ENCODE results near the gene AK2.
A peak's percentile ranks its signal among the peaks of the same experiment; 100 is the strongest.
"Not testable (repeated sequence)": the region's sequence is repeated elsewhere in the genome, so short reads cannot be mapped to it uniquely, and the experiment has no call there.

AK2 gene

DNA sequence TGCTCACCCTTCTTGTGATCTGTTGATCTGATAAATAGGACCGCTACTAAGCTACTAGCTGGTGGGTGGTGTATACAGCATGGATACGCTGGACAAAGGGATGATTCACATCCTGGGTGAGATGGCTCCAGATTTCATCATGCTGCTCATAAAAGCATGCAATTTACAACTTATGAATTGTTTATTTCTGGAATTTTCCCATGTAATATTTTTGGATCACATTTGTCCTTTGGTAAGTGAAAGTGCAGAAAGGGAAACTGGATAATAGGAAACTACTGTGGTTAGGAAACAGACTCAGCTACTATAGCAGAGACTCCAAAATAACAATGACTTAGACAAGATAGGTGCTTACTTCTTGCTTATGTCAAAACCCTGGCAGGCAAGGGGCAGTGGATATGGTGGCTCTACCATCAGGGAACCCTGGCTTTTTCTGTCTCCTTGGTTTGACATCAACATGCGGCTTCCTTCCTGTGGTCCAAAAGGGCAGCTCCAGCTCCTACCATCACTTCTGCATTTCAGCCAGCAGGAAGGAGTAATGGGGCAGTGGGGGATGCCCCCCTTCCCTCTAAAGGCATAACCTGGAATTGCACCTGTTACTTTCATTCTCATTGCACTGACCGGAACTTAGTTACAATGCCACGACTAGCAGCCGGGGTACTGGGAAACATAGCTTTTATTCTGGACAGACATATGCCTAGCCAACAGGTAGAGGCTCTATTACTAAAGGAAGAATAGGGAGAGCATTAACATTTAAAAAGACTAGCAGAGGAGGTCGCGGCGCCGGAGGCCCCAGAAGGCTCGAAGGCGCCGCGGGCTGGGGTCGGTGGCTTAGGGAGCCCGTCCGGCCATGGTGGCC, 13.8 kb upstream of the AK2 start:
- in situ Hi-C loops (cut with HindIII; ENCODE audit: low sequenced_read_pairs): no loop called here
- peak; percentile 79 for DNase-seq (ENCODE audit: low read depth, low spot score)
- H3K4me3 ChIP-seq (ENCODE audit: low read depth, low read length): no peak overlapping the region
- TF ChIP-seq, protein P1, sequence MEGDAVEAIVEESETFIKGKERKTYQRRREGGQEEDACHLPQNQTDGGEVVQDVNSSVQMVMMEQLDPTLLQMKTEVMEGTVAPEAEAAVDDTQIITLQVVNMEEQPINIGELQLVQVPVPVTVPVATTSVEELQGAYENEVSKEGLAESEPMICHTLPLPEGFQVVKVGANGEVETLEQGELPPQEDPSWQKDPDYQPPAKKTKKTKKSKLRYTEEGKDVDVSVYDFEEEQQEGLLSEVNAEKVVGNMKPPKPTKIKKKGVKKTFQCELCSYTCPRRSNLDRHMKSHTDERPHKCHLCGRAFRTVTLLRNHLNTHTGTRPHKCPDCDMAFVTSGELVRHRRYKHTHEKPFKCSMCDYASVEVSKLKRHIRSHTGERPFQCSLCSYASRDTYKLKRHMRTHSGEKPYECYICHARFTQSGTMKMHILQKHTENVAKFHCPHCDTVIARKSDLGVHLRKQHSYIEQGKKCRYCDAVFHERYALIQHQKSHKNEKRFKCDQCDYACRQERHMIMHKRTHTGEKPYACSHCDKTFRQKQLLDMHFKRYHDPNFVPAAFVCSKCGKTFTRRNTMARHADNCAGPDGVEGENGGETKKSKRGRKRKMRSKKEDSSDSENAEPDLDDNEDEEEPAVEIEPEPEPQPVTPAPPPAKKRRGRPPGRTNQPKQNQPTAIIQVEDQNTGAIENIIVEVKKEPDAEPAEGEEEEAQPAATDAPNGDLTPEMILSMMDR (IDR thresholded peaks at IDR 0.05; ENCODE audit: low read depth, low read length): peak; percentile 15

DNA sequence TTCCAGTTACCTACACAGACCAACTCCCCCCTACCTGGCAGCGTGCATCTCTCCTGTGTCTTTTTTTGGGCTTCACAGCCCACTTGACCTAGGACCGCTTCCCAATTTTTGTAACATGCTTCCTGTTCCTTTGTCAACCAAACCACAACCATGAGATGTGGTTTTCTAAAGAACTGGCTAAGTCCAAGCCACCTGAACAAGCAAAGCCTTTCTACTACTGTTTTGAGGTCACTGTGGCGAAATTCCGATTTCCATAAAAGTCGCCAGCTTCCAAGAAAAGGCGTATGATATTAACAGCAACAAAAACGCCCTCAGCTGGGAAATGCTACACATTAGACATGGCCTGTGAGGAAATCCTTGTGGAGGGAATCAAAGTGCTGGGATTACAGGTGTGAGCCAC, 12.7 kb upstream of the AK2 start:
- in situ Hi-C loops (cut with HindIII; ENCODE audit: low sequenced_read_pairs): no loop called here
- peak; percentile 30 for DNase-seq (ENCODE audit: low read depth, low spot score)
- TF ChIP-seq, protein P1 (IDR thresholded peaks at IDR 0.05; ENCODE audit: low read depth, low read length): no peak
- no peak overlapping the region for H3K4me3 ChIP-seq (ENCODE audit: low read depth, low read length)

DNA sequence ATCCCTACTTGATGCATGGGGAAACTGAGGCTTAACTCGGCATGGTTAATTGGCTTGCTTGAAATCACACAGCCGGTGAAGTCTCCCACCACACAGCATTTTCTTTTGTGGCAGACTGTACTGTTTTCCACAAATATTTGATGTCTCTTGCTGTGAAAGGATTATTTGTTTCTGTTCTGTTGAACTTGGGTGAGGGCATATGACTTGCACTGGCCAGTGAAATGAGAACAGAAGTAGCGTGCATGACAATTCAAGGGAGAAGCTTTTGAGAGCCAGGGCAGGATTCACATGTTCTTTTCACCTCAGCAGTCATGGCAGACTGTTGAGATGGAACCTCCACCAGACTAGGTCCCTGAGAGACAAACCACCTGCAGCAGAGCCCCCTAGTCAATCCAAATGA, 11.7 kb upstream of the AK2 start:
- in situ Hi-C loops (cut with HindIII; ENCODE audit: low sequenced_read_pairs): no loop called here
- no peak for DNase-seq (ENCODE audit: low read depth, low spot score)

DNA sequence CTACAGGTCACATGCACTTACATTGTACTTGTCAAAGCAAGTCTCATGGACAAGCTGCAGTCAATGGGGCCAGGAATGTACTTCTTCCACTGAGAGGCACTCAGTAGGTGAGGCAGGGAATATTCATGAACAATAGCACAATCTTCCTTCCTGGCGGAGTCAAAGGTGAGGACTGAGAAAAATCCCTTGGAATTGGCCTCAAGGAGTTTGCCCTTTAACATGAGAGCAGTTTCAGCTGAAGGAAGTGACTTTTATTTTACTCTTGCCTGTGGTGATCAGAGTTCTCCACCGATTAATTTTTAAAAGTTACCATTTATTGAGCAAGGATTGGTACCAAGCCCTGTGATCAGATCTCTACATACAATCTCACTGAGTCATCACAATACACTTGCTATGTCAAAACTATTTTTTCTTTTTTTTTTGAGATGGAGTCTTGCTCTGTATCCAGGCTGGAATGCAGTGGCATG, 11.2 kb upstream of the AK2 start:
- H3K4me3 ChIP-seq (ENCODE audit: low read depth, low read length): no peak overlapping the region
- TF ChIP-seq, protein P1 (IDR thresholded peaks at IDR 0.05; ENCODE audit: low read depth, low read length): no peak
- DNase-seq (ENCODE audit: low read depth, low spot score): no peak
- in situ Hi-C loops (cut with HindIII; ENCODE audit: low sequenced_read_pairs): no loop called here

More for the DNA sequence above, 11.7 kb upstream of the AK2 start:
- TF ChIP-seq, protein P1 (IDR thresholded peaks at IDR 0.05; ENCODE audit: low read depth, low read length): no peak
- no peak overlapping the region for H3K4me3 ChIP-seq (ENCODE audit: low read depth, low read length)

DNA sequence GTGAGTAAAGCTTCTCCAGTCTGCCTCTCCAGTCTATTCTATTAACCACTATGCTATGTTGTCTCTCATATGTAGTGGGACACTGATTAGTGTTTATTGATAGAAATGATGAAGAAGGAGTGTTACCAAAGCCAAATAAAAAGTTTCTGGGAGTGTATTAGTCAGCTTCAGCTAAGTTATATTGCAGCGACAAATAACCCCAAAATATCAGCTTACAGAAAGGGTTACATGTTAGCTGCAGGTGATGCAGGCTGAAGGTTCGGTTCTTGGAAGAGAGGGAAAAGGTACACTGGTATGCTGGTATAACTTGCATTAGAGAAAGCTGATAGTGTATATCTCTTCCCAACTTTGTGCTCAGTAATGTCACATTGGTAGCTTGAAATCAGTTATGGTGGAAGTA, 10.6 kb upstream of the AK2 start:
- H3K4me3 ChIP-seq (ENCODE audit: low read depth, low read length): no peak overlapping the region
- DNase-seq (ENCODE audit: low read depth, low spot score): no peak
- TF ChIP-seq, protein P1 (IDR thresholded peaks at IDR 0.05; ENCODE audit: low read depth, low read length): no peak
- in situ Hi-C loops (cut with HindIII; ENCODE audit: low sequenced_read_pairs): no loop called here

DNA sequence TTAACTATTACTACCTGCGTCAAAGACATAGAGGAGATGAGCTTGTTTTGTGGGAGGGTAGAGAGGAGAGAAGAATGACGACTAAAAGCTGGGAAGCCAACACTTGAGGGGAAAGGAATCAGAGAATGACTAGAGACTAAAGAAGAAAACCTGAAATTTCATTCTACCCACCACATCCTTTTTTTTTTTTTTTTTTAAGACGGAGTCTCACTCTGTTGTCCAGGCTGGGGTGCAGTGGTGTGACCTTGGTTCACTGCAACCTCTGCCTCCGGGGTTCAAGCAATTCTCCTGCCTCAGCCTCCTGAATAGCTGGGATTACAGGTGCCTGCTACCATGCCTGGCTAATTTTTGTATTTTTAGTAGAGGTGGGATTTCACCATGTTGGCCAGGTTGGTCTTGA, 9.6 kb upstream of the AK2 start:
- DNase-seq (ENCODE audit: low read depth, low spot score); H3K4me3 ChIP-seq (ENCODE audit: low read depth, low read length); in situ Hi-C loops (cut with HindIII; ENCODE audit: low sequenced_read_pairs): not testable (repeated sequence)

DNA sequence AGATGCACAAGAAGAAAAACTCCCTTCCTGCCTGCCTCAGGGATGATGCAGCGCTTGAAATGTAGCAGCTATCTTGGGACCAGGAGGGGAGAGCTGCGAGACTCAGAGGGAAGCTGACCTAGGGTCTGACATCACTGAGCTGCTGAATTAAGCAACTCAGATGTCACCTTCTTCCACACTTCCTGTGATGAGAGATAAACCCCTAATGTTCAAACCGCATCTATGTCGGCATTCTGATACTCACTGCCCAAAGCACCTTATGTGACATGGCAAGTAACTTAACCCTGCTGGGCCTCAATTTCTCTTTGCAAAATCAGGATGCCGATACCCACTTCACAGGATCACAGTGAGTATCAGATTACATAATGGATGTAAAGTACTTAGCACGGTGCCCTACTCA, 9.1 kb upstream of the AK2 start:
- in situ Hi-C loops (cut with HindIII; ENCODE audit: low sequenced_read_pairs): no loop called here
- TF ChIP-seq, protein P1 (IDR thresholded peaks at IDR 0.05; ENCODE audit: low read depth, low read length): no peak
- no peak overlapping the region for H3K4me3 ChIP-seq (ENCODE audit: low read depth, low read length)
- no peak for DNase-seq (ENCODE audit: low read depth, low spot score)
